Activated T-cell treated with anti-CD3 and anti-CD28 coated beads, Interleukin-2, amount 50 U/mL, for 48 hours (primary cell): Measurements from ENCODE around the gene SAPCD2.

Experiments used
- DNase-seq, 2 experiments: peaks; one replicate each; pipeline ENCODE4 v3.0.0-alpha.2; 2020

SAPCD2 gene

GRCh38 chr9:137080260-137081122, 10.1 kb upstream of the SAPCD2 start:
- no peak for DNase-seq

GRCh38 chr9:137079401-137079787, 9.0 kb upstream of the SAPCD2 start:
- no peak for DNase-seq

- DNase-seq: no peak
Observed at GRCh38 chr9:137078701-137079400, 8.5 kb upstream of the SAPCD2 start.

GRCh38 chr9:137077758-137078693, 7.7 kb upstream of the SAPCD2 start:
- peak; percentile 51 to 67 for DNase-seq

DNA sequence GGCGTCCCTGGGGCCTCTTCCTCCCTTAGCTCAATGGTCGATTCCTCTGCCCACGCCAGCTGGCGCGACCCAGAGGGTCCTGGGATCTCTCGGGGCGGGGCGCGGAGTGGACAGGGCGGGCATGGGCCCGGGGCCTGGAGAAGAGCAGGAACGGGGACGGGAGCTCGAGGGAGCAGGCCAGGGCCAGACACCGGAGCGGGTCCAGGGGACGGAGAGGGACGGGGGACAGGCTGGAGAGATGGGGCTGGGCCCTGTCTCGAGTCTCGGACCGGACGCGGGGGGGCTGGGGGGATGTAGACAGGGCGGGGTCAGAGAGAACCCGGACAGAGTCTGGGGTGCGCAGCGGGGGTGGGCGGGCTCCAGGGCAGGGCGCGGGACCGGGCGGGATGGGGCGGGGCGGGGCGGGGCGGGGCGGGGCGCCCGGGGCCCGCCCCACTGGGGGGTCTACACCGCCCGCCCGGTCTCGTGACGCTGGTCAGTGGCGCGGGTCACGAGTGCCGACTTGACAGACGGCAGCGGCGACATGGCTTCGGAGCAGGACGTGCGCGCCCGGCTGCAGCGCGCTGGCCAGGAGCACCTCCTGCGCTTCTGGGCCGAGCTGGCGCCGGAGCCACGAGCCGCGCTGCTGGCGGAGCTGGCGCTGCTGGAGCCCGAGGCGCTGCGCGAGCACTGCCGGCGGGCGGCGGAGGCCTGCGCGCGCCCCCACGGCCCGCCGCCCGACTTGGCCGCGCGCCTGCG, 6.8 kb upstream of the SAPCD2 start, which contains the start of gene UAP1L1:
TSS of gene UAP1L1 (plus strand) at position 508 of the 738 bp plus-strand sequence. CDS start at position 524, 16 bp downstream.
- DNase-seq: peak; percentile 62 to 74

DNA sequence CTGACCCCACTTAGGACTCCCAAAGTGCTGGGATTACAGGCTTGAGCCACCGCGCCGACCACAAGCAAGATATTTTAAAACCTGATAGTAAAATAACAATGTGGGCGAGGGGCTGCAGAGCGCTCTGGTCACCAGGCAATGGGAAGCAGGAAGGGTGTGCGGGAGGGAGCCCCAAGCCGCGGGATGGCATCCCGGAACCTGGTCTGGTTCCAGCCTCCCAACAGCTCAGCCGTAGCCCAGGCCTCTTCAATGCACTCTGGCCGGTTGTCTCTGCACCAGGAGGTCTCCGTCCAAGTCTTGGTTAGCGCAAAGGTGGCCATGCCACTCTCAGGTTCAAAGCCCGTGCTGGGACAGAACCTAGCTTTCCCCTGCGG, 6.3 kb upstream of the SAPCD2 start:
- DNase-seq: no peak

DNA sequence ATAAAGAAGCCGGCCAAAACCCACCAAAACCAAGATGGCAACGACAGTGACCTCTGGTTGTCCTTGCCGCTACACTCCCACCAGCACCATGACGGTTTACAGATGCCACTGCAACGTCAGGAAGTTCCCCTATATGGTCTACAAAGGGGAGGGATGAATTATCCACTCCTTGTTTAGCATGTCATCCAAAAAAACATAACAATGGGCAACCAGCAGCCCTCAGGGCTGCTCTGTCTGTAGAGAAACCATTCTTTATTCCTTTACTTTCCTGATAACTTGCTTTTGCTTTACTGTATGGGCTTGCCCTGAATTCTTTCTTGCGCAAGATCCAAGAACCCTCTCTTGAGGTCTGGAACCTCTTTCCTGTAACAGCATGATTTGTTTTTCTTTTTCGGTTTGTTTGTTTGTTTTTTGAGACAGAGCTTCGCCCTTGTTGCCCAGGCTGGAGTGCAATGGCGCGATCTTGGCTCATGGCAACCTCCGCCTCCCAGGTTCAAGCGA, 5.0 kb upstream of the SAPCD2 start:
- DNase-seq: no peak

DNA sequence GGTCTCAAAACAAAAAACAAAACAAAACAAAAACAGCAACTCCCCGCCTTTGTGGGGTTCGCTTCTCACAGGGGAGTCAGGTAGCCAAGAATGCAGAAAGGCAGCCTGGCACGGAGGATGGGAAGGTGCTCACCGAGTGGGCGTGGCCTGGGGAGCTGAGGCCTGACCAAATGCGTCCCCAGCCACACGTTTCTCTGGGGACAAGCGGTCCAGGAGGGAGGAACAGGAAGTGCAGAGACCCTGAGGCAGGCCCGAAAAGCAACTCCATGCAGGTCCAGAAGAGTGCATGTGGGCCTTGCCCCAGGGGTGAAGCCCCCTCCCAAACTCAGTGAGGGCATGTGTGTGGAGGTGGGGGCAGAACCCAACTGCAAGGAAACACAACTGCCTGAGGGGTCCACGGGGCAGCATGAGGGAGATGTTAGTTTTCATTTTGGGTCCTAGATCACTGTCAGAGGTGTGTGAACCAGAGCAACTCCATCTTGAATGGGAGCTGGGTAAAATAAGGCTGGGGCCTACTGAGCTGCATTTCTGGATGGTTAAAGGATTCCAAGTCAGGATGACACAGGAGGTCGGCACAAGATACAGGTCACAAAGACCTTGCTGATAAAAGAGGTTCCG, 4.4 kb upstream of the SAPCD2 start:
- no peak for DNase-seq

DNA sequence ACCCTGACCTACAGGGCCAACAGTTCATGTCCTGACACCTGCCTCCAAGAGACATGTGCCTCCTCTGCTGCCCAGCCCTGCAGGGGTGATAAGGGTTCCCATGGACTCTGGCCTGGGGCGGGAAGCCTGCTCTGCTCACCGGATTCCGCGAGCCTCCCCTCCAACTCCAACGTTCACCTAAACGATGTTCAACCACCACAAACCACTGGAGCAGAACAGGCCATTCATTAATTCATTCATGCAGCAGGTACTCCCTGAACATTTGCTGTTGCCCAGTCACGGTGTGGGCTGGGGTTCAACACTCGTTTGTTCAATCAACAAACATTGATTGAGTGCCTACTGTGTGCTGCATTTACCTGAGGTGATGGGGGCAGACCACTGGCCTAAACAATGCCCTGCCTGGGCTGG, 3.6 kb upstream of the SAPCD2 start:
- DNase-seq: no peak

DNA sequence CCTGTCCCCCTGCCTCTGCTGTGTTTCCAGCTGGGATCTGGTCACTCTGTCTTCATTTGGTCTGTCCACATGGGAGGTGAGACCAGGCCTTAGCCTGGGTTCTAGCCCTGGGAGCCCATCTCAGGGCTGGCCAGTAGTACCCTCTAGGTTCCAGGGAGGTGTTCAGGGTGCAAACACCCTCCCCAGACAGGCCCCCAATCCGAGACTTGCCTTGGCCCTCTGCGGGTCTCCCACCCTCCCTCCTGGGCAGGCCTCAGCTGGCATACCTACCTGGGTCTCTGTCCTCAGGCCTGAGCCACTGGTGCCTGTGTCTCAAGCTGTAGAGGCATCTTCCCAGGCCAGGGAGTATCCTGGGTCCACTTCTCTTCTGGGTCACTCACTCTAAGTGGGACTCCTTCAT, 925 bp upstream of the SAPCD2 start:
- DNase-seq: no peak

- DNase-seq: no peak
Observed at GRCh38 chr9:137070906-137071275, 534 bp upstream of the SAPCD2 start.

DNA sequence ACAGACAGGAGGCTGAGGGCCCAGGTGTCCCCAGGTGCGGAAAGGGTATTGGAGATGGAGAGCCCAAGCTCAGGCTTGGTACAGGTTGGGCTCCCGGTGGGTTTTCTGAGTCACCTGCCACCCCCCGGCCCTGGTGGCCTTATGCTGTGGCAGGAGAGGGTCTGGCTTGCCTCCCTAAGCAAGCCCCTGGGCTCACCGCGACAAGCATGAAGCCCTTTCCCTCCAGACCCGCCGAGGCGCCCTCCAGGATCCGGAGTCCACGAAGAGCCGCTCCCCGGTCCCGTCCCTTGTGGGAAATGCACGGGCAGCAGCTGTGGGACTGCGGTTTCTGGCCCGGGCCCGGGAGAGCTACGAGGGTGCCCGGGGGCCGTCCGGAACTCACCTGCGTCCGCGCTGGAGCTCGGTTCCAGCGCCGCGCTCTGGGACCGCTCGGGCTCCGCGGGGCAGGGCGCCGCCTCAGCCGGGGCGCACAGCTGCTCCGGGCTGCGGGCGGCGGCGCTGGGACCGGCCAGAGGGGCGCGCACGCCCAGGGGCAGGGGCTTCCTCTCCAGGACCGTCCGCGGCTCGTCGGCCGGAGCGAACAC, 757 bp downstream of the SAPCD2 start:
- no peak for DNase-seq

GRCh38 chr9:137068539-137069507, 1.5 kb downstream of the SAPCD2 start:
- DNase-seq: no peak

- DNase-seq: peak; percentile 92 to 93
Observed at GRCh38 chr9:137067860-137068538, 2.4 kb downstream of the SAPCD2 start.

DNA sequence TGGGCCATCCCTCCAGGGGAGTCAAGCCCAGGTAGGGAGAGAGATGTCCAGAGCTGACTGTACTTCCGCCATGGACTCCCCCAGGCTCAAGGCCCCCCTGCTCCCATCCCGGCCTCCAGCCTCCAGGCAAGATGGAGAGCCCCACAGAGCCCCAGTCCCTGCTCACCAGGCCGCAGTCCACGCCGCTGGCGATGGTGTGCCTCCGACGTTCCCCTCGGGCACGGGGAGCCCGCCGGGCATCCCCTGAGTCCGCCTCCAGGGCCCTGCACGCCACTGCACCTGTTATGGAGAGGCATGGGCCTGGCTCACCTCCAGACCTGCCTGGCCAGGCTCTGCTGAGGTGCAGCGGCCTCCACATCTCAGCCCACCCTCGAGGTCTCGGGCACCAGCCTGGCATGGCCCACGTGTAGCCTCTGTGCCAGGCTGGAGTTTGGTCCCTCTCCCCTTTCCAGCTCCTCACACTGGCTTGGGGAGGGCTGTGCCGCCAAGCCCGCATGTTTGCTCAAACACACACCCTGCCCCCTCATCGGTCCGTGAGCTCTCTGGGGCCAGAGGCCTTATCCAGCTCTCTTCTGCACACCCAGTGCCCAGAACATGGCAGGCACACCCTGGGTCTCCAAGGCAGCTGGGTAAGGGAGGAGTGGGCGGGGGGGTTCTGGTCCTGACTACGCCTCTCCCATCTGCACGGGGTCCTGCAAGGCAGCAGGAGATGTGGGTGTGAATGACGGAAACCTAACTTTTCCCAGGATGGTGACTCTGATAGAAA, 4.1 kb downstream of the SAPCD2 start:
- no peak for DNase-seq

- DNase-seq: no peak
Observed at GRCh38 chr9:137065336-137065967, 4.9 kb downstream of the SAPCD2 start.

DNA sequence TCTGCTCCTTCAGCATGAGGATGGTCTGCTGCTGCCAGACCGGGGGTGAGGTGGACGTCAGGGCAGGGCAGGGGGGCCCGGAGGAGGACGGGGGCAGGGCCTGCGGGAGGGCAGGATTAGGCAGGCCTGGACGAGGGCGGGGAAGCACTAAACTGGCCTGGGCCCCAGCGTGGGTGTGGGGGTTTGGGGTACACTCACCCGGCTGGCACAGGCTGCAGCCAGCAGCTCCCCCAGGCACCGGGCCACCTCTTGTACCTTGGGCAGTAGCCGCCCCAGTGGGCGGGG, 5.5 kb downstream of the SAPCD2 start:
- no peak for DNase-seq
